Stimulated activated CD8-positive, alpha-beta memory T cell treated with anti-CD3 and anti-CD28 coated beads, Interleukin-7, amount 100 ng/mL, for 48 hours (primary cell): ENCODE data around the gene CYTH2.

Experiments used
- DNase-seq, 2 donors: peaks; one replicate each; pipeline ENCODE4 v3.0.0-alpha.2; 2020; ENCODE audit warnings: low read depth in 1 of 2; ENCODE audit errors: extremely low read depth in 1 of 2

CYTH2 gene

DNA sequence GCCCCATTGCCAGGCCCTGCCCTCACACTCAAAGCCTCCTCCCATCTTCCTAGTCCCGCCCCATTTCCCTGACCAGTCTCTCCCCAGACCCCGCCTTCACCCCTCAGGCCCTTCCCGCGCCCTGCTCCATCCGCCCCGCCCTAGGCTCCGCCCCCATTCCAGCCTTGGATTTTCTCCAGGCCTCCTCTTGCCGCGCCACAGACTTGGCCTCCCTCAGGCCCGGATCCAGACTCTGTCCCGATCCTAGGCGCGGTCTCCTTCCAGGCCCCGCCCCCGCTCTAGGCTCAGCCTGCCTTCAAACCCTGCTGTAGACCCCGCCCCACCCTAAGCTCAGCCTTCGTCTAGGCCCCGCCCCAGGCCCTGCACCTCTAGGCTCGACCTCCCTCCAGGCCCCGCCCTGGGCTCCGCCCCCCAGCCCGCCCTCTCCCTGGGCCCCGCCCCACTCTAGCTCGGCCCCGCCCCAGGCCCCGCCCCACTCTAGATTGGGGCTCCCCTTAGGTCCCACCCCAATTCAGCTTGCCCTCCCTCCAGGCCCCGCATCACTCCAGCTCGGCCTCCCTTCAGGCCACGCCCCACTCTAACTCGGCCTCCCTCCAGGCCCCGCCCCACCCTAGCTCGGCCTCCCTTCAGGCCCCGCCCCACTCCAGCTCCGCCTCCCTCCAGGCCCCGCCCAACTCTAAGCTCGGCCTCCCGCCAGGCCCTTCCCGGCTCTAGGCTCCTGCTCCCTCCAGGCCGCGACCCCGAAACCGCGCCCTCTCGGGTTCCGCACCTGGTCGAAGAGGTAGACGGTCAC, 24.0 kb downstream of the CYTH2 start:
- DNase-seq, result peak; percentile 66 to 82

- DNase-seq, result no peak
Observed at GRCh38 chr19:48493718-48494401, 24.7 kb downstream of the CYTH2 start.

DNA sequence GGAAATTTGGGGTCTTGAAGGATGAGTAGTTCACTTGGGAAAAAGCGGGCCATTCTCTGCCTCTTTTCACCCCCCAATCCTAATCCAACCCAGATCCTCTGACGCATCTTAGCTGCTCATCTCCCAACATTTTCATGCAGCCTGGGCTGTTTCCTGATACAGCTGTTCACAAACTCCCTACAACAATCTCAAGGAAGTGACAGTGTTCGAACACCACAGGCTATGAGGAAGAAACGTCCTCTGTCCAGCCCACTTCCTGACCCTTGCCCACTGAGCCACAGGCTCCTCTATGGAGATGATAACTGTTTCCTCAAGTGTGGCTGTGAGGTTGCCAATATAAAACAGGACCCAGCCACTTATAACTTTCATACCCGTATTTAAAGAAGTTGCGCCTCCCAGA, 26.2 kb downstream of the CYTH2 start:
- no peak for DNase-seq

DNA sequence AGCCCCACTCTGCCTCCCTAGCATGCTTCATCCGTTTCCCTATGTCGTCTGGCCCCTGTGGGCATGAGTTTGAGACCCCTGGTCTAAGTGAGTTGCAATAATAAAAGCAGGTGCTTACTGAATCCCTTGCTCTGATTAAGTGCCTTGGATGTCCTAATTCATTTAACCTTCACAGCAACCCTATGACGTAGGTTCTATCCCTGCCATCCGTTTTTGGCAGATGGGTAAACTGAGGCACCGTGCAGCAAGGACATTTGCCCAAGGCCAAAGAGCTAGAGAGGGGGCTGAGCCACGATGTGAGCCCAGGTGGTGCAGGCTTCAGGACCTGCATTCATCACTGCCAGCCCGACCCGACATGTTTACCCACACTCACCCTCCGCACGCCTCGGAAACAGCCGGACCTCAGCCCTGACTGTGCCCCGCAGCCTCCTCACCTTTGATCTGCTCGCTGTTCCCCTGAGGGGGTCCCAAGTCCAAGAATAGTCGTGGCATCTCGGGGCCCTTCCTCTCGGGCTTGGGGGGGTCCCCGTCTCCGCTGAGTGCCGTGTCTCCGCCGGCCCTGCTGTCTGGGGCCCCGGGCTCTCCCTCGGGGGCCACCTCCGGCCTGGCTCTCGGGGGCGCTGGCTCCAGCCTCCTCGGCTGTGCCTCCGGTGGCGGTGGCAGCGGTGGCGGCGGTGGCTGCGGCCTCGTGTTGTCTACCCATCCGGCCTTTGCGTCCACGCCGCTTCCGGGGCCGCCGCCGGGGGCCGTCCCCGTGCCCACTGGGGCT, 28.0 kb downstream of the CYTH2 start:
- DNase-seq, result no peak

DNA sequence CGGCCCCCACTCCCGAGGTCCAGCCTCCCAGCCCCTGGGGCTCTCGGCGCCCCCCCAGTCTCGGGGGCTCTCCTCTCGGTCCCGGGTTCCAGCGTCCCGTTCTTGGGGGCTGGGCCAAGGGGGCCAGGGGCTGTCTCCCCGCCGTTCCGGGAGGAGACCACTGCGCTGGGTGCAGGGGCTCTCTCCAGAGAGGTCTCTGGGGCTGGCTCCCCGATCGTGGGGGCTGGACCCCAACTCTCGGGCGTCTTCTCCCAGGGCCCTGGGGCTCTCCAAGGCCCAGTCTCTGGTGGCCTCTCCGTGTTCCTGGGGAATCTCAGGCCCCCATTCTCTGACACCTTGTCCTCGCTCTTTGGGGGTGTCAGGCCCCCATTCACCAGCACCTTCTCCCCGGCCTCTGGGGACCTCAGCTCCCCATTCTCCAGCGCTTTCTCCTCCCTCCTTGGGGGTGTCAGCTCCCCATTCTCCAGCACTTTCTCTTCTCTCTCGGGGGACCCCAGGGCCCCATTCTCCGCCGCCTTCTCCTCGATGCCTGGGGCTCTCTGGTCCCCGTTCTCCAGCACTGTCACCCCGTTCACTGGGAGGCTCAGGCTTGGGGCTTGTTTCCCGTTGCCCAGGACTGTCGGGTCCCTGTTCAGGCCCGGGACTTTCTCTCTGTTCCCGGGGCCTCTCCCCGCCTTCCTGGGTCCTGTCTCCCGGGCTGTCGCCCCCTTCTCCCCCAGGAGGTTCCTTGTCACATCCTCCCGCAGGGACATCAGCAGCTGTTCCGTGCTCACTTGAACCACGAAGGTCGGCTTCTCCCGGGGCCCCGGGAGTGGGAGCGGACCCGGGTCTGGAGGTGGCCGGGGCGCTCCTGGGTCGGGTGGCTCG, 28.8 kb downstream of the CYTH2 start:
- no peak for DNase-seq

DNA sequence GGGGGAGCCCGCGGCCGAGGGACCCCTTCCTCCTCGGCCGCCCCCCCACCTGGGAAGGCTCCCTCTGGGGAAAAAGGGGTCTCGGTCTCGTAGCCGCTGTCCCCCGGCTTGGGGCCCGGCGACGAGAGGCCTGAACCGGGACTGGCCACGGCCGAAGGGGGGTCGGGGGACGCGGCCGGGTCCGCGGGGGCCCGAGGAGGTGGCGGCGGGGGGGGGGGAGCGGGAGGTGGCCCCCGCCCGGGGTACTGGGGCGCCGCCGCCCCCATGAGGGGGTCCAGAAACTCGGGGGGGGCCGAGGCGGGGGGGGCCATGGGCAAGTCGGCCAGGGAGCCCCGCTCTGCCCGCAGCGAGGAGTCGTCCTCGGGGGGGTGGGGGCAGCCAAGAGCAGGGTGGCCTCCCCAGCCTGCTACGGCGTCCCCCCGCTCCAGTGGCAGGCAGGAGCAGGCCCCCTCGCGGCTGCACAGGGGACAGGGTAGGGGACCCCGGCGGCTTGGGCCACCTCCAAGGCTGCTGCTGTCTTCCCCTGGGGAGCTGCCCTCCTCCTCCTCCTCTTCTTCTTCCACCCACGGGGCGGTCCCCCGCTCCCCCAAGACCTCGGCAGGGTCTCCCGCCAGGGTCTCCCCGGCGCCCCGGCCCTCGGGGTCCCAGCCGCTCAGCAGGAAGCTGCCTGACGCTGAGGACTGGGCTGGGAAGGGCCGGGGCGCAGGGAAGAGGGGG, 29.6 kb downstream of the CYTH2 start:
- no peak for DNase-seq

DNA sequence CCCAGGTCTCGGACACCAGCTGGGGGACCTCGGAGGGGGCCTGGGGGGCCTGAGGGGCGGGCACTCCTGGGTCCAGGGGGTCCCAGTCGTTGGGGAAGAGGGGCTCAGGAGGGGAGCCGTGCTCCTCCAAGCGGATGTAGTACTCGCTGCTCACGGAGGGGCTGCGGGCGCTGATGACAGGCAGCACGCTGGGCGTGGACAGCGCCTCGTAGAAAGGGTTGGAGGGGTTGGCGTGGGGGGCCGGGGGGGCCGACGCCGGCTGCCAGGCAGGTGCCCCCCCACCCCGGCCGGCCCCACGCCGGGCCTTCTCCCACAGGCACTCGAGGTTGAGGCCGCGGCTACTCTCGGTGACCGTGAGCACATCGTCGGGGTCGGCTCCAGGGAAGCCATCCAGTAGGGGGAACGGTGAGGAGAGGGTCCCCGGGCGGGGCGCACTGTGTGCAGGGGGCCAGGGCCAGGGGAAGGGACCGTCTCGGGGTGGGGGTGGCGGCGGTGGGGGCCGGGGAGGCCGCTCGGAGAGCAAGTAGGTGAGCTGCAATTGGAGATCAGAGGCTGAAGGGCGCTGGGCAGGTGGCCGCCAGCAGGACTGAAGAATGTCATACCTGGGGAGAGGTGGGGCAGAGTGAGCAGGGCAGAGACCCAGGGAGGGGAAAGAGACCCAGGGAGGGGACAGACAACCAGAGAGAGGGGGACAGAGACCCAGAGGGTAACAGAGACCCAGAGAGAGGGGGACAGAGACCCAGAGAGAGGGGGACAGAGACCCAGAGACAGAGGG, 30.3 kb downstream of the CYTH2 start:
- no peak for DNase-seq

DNA sequence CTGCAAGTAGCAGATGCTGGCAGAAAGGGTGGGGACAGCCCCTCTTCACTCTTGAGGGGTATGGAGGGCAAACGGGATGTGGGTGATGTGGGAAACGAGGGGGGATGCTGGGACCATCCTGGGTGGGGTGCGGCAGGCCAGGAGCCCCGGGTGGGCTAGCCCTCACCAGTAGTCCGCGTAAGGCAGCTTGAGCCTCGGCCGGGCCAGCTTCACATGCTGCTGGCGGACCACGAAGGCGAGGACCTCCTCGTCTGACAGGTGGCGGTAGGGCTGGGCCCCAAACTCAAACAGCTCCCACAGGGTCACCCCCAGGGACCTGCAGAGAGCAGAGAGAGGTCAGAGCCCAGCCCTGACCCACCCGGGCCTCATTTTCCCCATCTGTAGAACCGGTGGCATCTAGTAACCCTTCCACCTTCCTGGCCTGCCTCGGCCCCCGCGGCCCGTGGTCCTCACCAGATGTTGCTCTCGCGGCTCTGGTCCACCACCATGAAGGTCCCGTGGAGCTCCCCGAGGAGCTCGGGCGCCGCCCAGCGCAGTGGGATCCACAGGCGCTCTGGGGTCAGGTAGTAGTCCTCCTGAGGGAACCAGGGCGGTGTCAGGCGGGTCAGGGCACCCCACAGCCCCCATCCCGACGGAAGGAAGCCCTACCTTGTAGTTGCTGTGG, 31.8 kb downstream of the CYTH2 start:
- no peak for DNase-seq

DNA sequence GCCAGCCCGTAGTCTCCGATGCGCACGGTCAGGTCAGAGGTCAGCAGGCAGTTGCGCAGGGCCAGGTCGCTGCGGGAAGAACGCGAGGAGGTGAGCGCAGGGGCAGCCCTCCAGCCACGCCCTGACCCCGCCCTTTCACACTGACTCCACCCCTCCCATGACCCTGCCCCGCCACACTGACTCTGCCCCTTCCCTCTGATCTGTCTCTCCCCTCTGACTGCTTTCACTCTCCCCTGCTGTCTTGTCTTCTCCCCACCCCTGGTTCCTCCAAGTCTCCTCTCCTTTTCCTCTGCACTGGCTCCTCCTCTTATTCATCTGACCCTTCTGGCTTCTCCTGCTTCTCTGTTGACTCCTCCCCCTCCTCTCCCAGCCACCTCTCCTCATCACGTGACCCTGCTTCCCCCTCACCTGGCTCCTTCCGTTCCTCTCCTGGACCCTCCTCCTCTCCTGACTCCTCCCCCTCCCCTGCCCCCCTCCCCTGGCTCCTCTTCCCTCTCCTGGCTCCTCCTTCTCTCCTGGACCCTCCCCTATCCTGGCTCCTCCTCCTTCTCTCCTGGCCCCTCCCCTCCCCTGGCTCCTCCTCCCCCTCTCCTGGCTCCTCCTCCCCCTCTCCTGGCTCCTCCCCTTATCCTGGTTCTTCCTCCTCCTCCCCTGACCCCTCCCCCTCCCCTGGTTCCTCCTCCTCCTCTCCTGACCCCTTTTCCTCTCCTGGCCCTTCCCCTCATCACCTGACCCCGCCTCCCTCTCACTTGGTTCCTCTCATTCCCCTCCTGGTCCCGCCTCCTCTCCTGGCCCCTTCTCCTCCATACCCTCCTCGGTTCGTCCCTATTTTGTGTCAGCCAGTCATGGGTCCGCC, 32.6 kb downstream of the CYTH2 start:
- no peak for DNase-seq

DNA sequence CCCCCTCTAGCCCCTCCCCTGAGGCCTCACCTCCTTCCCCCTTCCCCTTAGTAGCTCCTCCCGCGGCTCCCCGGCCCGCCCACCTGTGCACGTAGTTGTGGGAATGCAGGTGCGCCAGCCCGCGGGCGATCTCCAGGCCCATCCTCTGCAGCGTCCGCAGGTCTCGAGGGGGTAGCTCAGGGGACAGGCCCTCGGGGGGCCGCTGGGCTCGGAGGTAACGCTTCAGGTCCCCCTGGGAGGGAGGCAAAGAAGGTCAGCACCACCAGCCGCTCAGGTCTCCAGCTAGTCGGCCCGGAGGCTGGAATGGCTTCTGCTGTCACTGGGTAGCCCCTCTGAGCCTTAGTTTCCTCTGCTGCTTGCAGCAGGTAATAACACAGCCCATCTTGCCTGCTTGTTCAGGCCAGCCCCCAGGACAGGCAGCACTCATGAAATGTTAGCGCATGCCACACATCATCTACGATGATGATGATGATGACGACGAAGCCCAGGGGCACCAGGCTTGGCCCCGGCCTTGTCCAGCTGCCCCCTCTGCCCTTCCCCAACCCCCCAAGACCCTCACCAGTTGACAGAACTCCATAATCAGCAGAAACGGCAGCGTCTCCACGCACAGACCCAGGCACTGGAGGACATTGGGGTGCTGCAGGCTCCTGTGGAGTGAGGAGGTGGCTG, 33.3 kb downstream of the CYTH2 start:
- DNase-seq, result no peak

DNA sequence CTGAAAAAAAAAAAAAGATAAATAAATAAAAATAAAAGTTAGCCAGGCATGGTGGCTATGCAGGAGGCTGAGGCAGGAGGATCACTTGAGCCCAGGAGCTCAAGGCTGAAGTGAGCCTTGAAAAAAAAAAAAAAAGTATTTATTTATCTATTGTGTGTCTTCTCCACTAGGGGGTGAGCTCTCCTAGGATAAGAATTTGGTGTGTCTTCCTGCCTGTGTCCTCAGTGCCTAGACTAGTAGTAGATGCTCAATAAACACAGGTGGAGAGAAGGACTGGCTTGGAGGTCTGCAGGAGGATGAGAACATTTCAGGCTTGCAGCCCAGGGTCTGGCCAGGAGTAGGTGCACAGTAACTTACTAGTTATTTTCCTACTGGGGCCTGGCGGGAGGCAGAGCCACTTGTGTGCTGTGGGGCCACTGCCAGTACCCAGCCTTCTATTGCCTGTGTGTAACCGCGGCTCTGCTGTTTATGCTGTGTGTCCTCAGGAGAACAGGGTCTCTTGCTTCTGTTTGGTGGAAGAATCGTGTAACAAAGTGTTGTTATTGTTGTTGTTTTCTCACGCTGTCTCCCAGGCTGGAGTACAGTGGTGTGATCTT, 37.1 kb downstream of the CYTH2 start:
- no peak for DNase-seq

GRCh38 chr19:48507911-48508439, 38.8 kb downstream of the CYTH2 start:
- DNase-seq, result no peak

- no peak for DNase-seq
Observed at GRCh38 chr19:48508729-48509411, 39.7 kb downstream of the CYTH2 start.

DNA sequence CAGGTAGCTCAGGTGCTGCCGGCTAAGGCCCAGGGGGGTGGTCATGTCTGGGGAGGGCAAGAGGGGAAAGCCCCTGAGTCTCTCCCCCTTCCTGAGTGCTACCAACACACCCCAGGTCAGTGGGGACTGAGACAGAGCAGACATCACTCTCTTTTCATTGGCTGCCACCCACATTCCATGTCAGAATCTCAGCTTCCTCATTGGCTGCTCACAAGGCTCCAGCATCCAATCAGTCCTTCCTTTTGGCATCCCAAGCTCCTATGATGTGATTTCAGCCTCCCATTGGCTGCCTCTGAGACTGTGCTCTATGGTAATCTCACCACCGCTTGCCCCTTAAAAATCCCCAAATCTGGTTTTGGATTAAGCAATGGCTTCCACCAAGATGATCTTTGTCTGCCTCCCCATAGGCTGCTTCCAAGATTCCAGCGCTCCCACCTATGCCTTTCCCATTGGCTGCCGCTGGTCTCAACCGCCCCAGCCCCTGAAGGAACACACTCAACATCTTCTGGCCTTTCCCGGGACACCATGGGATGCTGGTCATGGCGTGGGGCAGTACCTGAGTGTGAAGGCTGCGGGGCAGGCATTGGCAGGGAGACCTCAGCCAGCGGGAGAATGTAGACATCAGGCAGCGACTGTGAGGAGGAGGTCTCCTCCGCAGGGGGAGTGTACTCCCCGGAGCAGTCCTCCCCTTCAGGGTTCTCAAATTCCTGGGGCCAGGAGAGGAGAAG, 40.5 kb downstream of the CYTH2 start:
- no peak for DNase-seq

DNA sequence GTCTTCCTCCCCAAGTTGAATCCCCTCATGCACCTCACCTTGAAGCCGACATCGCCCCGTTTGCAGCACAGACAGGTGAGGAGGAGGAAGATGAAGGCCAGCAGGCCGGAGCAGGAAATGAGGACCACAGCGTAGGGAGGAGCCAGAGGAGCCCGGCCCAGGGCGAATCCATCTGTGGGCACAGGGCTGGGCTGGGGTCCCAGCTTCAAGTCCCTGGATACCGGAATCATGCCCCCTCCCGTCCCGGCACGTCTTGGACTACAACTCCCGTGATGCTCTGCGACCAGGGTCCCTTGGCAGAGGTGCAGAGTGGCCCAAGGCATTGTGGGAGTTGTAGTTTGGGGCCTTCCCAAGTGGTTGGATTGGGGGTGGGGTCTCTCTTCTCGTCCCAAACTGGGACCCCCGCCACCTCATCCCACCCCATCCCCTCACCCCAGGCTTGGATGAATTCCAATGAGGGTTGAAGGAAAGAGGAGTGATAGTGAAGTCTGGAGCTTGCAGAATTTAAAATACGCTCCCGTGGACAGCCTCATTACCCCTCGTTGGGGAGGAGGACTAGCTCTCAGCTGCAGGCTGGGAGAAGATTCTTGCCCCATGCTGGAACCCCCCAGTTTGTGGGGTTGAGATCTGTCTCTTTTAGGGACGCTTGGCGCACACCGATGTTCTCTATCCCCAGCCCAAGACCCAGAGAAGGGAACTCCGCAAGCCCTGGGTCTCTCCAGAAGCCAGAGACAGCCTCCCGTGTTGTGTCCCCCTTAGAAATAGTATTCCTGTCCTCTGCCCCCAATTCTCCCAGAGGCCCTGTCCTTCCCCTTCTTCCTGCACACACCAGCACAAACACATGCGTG, 41.5 kb downstream of the CYTH2 start:
- peak in 1 of 2 donors; percentile 64 for DNase-seq
